WTC11 (cell line): Measurements from ENCODE around the gene STX18. TPM values are rescaled to one million over a fixed set of nuclear protein-coding genes. Genes with fewer than 3 reads are reported as not detected.

Source experiments
- ATAC-seq: fragments of 200-7000 bp; cut with Tn5 transposase; 2 replicates; pipeline ENCODE4 v1.10.0; 2021; ENCODE audit warnings: mild to moderate bottlenecking, moderate library complexity
- CTCF ChIA-PET: fragments of 300-600 bp; sonication (Branson Sonifier 250); formaldehyde crosslinking; loops from one replicate; lab custom pipeline; 2021; ENCODE audit warnings: antibody characterized with exemption; lab: Charles Lee
- POLR2A ChIA-PET: fragments of 350-600 bp; sonication (Branson Sonifier 250); formaldehyde crosslinking; loops from one replicate; lab custom pipeline; 2021; ENCODE audit warnings: antibody characterized with exemption; lab: Charles Lee
- DNase-seq: peaks from one replicate; pipeline ENCODE4 v3.0.0; 2021; ENCODE audit warnings: low spot score
- H3K27ac Mint-ChIP-seq: 2 replicates; pipeline ENCODE4 v1.8.0; 2021; ENCODE audit warnings: mixed read lengths
- H3K27me3 Mint-ChIP-seq: 2 replicates; pipeline ENCODE4 v1.8.0; 2021; ENCODE audit warnings: low read depth, mild to moderate bottlenecking, moderate library complexity, mixed read lengths
- H3K36me3 Mint-ChIP-seq: 2 replicates; pipeline ENCODE4 v1.8.0; 2021; ENCODE audit warnings: mixed read lengths
- H3K4me1 Mint-ChIP-seq: 2 replicates; pipeline ENCODE4 v1.8.0; 2022; ENCODE audit warnings: mixed read lengths
- H3K4me3 Mint-ChIP-seq: 2 replicates; pipeline ENCODE4 v1.8.0; 2021; ENCODE audit warnings: mild to moderate bottlenecking, moderate library complexity, mixed read lengths
- H3K9me3 Mint-ChIP-seq: 2 replicates; pipeline ENCODE4 v1.8.0; 2021; ENCODE audit warnings: mixed read lengths
- ATF3 ChIP-seq: sonication (generic); formaldehyde crosslinking; conservative IDR thresholded peaks from 2 replicates; pipeline ENCODE4 v1.8.1; 2022; ENCODE audit warnings: mild to moderate bottlenecking, missing genetic modification reagents
- CREB1 ChIP-seq: sonication (generic); formaldehyde crosslinking; IDR thresholded peaks from 2 replicates; pipeline ENCODE4 v1.8.0; 2023; ENCODE audit warnings: mild to moderate bottlenecking, missing genetic modification reagents
- CTCF ChIP-seq: fragments of 200-600 bp; IDR thresholded peaks from 2 replicates; pipeline ENCODE4 v1.8.0; 2022; ENCODE audit warnings: antibody characterized with exemption
- EMX1 ChIP-seq: fragments of 250-450 bp; sonication (Bioruptor Pico); IDR thresholded peaks from 2 replicates; pipeline ENCODE4 v1.8.0; 2021; ENCODE audit warnings: mild to moderate bottlenecking
- ESRRA ChIP-seq: sonication (generic); formaldehyde crosslinking; IDR thresholded peaks from 2 replicates; pipeline ENCODE4 v1.8.1; 2022; ENCODE audit warnings: mild to moderate bottlenecking, missing genetic modification reagents, borderline replicate concordance
- FOXJ3 ChIP-seq: sonication (generic); formaldehyde crosslinking; IDR thresholded peaks from 2 replicates; pipeline ENCODE4 v1.9.0; 2021; ENCODE audit warnings: missing genetic modification reagents, mild to moderate bottlenecking, borderline replicate concordance
- FOXP1 ChIP-seq: sonication (generic); formaldehyde crosslinking; IDR thresholded peaks from 2 replicates; pipeline ENCODE4 v1.8.0; 2022; ENCODE audit warnings: missing genetic modification reagents, mild to moderate bottlenecking, moderate library complexity, borderline replicate concordance
- HMGA2 ChIP-seq: fragments of 250-450 bp; sonication (Bioruptor Pico); IDR thresholded peaks from 2 replicates; pipeline ENCODE4 v1.4.0; 2021; ENCODE audit warnings: mild to moderate bottlenecking, moderate library complexity
- MAX ChIP-seq: sonication (generic); formaldehyde crosslinking; IDR thresholded peaks from 2 replicates; pipeline ENCODE4 v1.8.0; 2022; ENCODE audit warnings: mild to moderate bottlenecking, missing genetic modification reagents
- MYBL2 ChIP-seq: sonication (generic); formaldehyde crosslinking; IDR thresholded peaks from 2 replicates; pipeline ENCODE4 v1.8.1; 2023; ENCODE audit warnings: mild to moderate bottlenecking, moderate library complexity, missing genetic modification reagents
- NR1H2 ChIP-seq: sonication (generic); formaldehyde crosslinking; IDR thresholded peaks from 2 replicates; pipeline ENCODE4 v1.9.0; 2021; ENCODE audit warnings: mild to moderate bottlenecking, moderate library complexity, missing genetic modification reagents
- PRRX2 ChIP-seq: fragments of 250-450 bp; sonication (Bioruptor Pico); IDR thresholded peaks from 2 replicates; pipeline ENCODE4 v1.8.0; 2021; ENCODE audit warnings: mild to moderate bottlenecking
- RORB ChIP-seq: fragments of 250-450 bp; sonication (Bioruptor Pico); IDR thresholded peaks from 2 replicates; pipeline ENCODE4 v1.9.0; 2021; ENCODE audit warnings: mild to moderate bottlenecking
- SMAD4 ChIP-seq: sonication (generic); formaldehyde crosslinking; IDR thresholded peaks from 2 replicates; pipeline ENCODE4 v1.8.0; 2022; ENCODE audit warnings: mild to moderate bottlenecking, missing genetic modification reagents
- TEAD4 ChIP-seq: sonication (generic); formaldehyde crosslinking; IDR thresholded peaks from 2 replicates; pipeline ENCODE4 v1.8.0; 2022; ENCODE audit warnings: mild to moderate bottlenecking, missing genetic modification reagents
- USF1 ChIP-seq: sonication (generic); formaldehyde crosslinking; IDR thresholded peaks from 2 replicates; pipeline ENCODE4 v1.8.0; 2022; ENCODE audit warnings: mild to moderate bottlenecking, missing genetic modification reagents
- ZBTB21 ChIP-seq: sonication (generic); formaldehyde crosslinking; IDR thresholded peaks from 2 replicates; pipeline ENCODE4 v1.8.1; 2023; ENCODE audit warnings: mild to moderate bottlenecking, missing genetic modification reagents, borderline replicate concordance
- ZBTB43 ChIP-seq: sonication (generic); formaldehyde crosslinking; IDR thresholded peaks from 2 replicates; pipeline ENCODE4 v1.8.1; 2023; ENCODE audit warnings: mild to moderate bottlenecking, missing genetic modification reagents
- ZNF138 ChIP-seq: sonication (generic); formaldehyde crosslinking; conservative IDR thresholded peaks from 2 replicates; pipeline ENCODE4 v1.8.1; 2022; ENCODE audit warnings: mild to moderate bottlenecking, moderate library complexity, missing genetic modification reagents
- ZNF281 ChIP-seq: sonication (generic); formaldehyde crosslinking; IDR thresholded peaks from 2 replicates; pipeline ENCODE4 v1.8.0; 2023; ENCODE audit warnings: mild to moderate bottlenecking, missing genetic modification reagents
- total RNA-seq: library from RNA; stranded (reverse); gene quantifications from 3 replicates; pipeline ENCODE4 v1.2.3, GENCODE V29; 2021
- TF ChIP-seq, protein P1 (sequence below): fragments of 250-450 bp; sonication (Bioruptor Pico); IDR thresholded peaks from 2 replicates; pipeline ENCODE4 v1.8.0; 2021; ENCODE audit warnings: mild to moderate bottlenecking
- TF ChIP-seq, protein P2 (sequence below): sonication (generic); formaldehyde crosslinking; conservative IDR thresholded peaks from 2 replicates; pipeline ENCODE4 v1.8.1; 2023; ENCODE audit warnings: mild to moderate bottlenecking, low read depth, missing genetic modification reagents, moderate library complexity

Gene STX18
- total RNA-seq, 1 experiment from 2014 or later: 16.9 TPM

- no peak for DNase-seq
- no peak overlapping the region for H3K4me3 Mint-ChIP-seq
- TF ChIP-seq FOXJ3 (no peak), NR1H2 (CRISPR knock-in tag) (no peak), RORB (no peak), ZBTB21 (CRISPR knock-in tag) (no peak), PRRX2 (CRISPR knock-in tag) (no peak), MAX (CRISPR knock-in tag) (no peak), ZBTB43 (no peak), ATF3 (CRISPR knock-in tag) (no peak), SMAD4 (no peak), ZNF138 (CRISPR knock-in tag) (no peak), EMX1 (CRISPR knock-in tag) (no peak), HMGA2 (CRISPR knock-in tag) (no peak)
- TF ChIP-seq, protein P1, sequence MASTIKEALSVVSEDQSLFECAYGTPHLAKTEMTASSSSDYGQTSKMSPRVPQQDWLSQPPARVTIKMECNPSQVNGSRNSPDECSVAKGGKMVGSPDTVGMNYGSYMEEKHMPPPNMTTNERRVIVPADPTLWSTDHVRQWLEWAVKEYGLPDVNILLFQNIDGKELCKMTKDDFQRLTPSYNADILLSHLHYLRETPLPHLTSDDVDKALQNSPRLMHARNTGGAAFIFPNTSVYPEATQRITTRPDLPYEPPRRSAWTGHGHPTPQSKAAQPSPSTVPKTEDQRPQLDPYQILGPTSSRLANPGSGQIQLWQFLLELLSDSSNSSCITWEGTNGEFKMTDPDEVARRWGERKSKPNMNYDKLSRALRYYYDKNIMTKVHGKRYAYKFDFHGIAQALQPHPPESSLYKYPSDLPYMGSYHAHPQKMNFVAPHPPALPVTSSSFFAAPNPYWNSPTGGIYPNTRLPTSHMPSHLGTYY (CRISPR knock-in tag): no peak
- H3K27me3 Mint-ChIP-seq: no peaks in the 10 kb centered on the region
- CTCF ChIA-PET: interaction anchor here (0.6 to 1.0 kb wide), 6 partner anchors 11 to 158 kb away, joined by 3 to 4 read pairs (median 4); partner anchors contain the start of gene TMEM128
- ATAC-seq: no peak; the same call in 1 of the 2 replicates
- H3K36me3 Mint-ChIP-seq: no peaks in the 10 kb centered on the region; the same call in 1 of the 2 replicates
- POLR2A ChIA-PET: no interaction called here
- no peak overlapping the region for H3K27ac Mint-ChIP-seq
- 0 out of 2 replicates have a peak, but pooled peaks cover 4% of the 10 kb centered on the region for H3K4me1 Mint-ChIP-seq
- H3K9me3 Mint-ChIP-seq: peaks cover under 1% of the 10 kb centered on the region; the same call in 1 of the 2 replicates
These were observed 136.4 kb downstream of the STX18 start for GRCh38 chr4:4405358-4405962.

- TF ChIP-seq, protein P2, sequence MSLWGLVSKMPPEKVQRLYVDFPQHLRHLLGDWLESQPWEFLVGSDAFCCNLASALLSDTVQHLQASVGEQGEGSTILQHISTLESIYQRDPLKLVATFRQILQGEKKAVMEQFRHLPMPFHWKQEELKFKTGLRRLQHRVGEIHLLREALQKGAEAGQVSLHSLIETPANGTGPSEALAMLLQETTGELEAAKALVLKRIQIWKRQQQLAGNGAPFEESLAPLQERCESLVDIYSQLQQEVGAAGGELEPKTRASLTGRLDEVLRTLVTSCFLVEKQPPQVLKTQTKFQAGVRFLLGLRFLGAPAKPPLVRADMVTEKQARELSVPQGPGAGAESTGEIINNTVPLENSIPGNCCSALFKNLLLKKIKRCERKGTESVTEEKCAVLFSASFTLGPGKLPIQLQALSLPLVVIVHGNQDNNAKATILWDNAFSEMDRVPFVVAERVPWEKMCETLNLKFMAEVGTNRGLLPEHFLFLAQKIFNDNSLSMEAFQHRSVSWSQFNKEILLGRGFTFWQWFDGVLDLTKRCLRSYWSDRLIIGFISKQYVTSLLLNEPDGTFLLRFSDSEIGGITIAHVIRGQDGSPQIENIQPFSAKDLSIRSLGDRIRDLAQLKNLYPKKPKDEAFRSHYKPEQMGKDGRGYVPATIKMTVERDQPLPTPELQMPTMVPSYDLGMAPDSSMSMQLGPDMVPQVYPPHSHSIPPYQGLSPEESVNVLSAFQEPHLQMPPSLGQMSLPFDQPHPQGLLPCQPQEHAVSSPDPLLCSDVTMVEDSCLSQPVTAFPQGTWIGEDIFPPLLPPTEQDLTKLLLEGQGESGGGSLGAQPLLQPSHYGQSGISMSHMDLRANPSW (CRISPR knock-in tag): no peak
- no peak for TF ChIP-seq ESRRA (CRISPR knock-in tag)
- TF ChIP-seq USF1: no peak
- TF ChIP-seq FOXP1: no peak
- TF ChIP-seq MYBL2 (CRISPR knock-in tag): no peak
- TF ChIP-seq ZBTB21 (CRISPR knock-in tag): no peak
- no peak for TF ChIP-seq CREB1 (CRISPR knock-in tag)
- no peak for TF ChIP-seq SMAD4
- TF ChIP-seq TEAD4 (CRISPR knock-in tag): no peak
- TF ChIP-seq ZNF281 (CRISPR knock-in tag): no peak
- TF ChIP-seq CTCF: no peak
- TF ChIP-seq, all 79 proteins: peak for 0
- no peaks in the 10 kb centered on the region for H3K27me3 Mint-ChIP-seq
- peaks cover 8% of the 10 kb centered on the region for H3K9me3 Mint-ChIP-seq
- H3K4me3 Mint-ChIP-seq: no peak overlapping the region
- no peak for DNase-seq
- H3K4me1 Mint-ChIP-seq: 0 out of 2 replicates have a peak, but pooled peaks cover 4% of the 10 kb centered on the region
- H3K36me3 Mint-ChIP-seq: peaks cover 12% of the 10 kb centered on the region
- CTCF ChIA-PET: interaction anchor here (0.5 to 2.4 kb wide), 5 partner anchors 8 to 104 kb away, joined by 3 to 7 read pairs (median 4); partner anchors contain the start of gene NSG1
- POLR2A ChIA-PET: interaction anchor here (0.6 to 1.5 kb wide), 2 partner anchors 9 to 25 kb away, joined by 3 to 4 read pairs; no protein-coding TSS in a partner anchor
- no peak for ATAC-seq
- no peak overlapping the region for H3K27ac Mint-ChIP-seq
These were observed 138.9 kb downstream of the STX18 start for GRCh38 chr4:4402966-4403365.
